GM21786 (cell line): Measurements from ENCODE around the gene EYS.
A peak's percentile ranks its signal among the peaks of the same experiment; 100 is the strongest.

ENCODE experiments used
- ATAC-seq: cut with Tn5 transposase; IDR thresholded peaks from one replicate; pipeline ENCODE4 v1.9.1; 2021; ENCODE audit not compliant: unreplicated experiment

EYS gene

GRCh38 chr6:63713332-63713731, 1993.7 kb downstream of the EYS start:
- ATAC-seq: no peak

DNA sequence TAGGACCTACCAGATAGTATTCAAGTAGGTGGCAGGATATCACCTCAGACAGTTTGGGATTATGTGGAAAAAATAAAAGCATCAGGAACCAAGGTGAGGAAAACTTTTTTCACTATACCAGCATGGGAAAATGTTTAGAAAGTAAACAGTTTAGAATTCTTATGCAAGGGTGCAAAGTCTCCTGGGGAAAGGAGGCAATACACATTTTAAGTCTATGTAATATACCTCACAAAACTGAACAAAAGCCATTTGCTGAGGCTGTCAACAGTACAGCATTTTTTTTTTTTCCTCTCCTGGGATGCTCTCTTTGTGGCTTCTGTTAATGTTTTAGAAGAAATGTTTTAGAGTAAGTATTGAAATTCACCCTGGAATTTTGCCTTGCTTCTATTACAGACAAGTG, 1997.9 kb downstream of the EYS start:
- ATAC-seq: no peak

DNA sequence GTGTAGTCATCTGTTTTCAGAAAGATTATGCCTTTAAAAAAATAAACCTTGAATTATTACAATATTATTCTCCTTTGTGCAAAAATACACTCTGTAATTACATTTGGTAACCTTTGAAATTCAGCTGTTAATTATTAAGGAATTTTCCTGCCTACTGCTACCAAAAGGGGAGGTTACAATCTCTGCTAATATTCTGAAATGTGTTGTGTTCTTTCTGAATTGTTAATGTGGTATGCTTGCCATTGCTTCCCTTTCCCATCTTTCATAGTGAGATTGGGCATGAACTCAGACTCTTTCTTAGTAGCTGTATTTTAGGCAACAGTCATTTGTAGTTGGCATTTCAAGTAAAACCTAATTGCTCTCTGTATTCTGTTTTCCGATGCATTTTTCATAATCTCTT, 1998.4 kb downstream of the EYS start:
- no peak for ATAC-seq

DNA sequence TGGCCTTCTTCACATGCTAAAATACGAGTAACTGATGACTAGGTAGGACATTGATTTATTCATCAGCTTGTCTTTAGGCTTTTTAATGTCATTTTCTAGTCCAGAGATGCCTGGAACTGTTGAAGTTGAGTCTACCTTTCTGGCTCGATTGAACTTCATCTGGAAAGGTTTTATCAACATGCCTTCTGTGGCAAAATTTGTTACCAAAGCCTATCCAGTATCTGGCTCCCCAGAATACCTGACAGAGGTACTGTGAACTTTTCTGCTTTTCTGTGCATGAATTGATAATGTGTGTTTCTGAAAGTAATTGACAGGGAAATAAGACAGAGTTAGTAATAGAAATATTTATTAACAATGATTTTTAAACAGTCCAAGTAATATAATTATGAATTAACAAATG, 2000.4 kb downstream of the EYS start:
- ATAC-seq: no peak

DNA sequence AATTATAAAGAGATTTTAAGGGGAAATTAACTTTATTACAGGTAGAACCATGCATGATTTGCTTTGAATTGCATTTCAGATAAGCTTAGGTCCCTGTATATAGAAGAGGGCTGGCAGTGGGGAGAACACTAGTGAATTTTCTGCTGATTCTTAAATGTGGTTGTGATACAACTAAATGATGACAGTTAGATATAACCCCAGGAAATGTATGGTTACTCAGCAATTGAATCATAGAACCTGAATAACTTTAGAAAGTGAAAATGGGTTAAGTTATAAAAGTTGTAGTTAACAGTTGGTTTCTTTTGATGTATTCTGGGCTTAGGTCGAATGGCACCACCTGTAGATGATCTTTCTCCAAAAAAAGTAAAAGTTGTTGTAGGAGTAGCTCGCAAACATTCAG, 2001.3 kb downstream of the EYS start:
- ATAC-seq: no peak

DNA sequence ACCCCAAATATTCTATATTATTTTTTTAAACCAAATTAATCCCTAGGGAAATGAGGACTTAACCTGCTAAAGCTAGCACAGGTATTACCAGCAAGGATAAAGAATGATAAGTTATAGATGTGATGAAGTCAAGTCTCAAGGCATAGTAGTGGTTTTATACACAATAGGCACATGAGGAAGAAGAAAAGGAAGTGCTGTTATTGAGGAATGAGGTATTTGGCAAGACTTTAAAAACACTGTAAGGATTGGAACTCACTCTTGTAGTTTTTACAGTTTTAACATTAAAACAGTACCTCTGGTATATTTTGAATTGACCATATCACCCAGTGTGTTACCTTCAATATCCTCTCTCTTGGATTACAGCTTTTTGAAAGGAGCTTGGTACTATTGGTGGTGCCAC, 2016.8 kb downstream of the EYS start:
- no peak for ATAC-seq

- ATAC-seq: no peak
Observed at GRCh38 chr6:63689421-63689820, 2017.6 kb downstream of the EYS start.

DNA sequence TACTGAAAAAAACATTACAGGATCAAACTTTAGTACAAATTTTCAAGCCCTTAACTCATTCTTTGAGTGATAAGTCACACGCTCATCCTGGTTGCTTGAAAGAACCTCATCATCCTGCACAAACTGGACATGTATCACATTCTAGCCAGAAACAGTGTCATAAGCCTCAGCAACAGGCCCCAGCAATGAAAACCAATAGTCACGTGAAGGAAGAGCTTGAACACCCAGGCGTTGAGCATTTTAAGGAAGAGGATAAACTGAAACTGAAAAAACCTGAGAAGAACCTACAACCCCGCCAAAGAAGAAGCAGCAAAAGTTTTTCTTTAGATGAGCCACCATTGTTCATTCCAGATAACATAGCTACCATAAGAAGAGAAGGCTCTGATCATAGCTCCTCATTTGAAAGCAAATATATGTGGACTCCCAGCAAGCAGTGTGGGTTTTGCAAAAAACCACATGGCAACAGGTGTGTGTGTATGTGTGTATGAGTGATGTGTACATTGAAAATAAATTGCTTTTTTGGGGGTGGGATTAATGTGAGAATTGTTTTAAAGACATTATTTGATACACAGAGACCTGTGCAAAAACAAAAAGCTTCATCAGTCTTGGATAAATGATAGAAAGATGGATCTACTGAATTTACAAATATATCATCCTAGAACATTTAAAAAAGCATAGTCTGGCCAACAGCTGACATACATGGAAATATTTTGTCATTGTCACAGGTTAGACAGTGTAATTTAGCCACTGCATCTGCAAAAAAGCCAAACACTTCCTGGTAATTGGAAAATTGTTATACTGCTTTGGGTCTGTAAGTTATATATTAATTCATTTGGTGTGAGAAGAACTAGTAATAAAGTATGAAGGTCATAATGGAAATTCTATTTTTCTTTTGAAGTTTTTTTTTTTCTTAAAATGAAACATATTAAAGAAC, 2021.3 kb downstream of the EYS start:
- peak; percentile 90 for ATAC-seq

DNA sequence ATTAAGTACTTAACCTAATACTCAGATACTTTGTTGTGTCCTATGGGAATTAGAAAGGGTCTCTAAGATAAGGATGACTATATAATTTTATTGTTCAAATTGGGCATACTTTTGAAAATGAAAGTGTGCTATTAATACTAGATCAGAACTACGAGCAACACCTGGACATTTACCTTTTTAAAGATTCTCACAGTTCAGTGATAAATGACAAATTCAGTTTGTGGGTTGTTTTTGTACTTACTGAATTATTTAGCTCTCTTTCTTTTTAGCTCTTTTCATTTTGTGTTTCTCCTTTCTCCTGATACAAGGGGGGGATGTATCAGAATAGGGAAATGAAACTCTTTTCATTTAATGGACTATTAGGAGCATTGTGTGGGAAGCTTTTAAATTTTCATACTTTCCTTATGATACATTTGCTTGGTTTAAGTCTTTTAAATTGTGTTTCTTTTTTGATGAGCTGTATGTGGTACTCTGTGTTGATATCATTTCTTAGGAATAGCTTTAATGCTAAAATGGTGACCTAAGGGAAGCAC, 2023.9 kb downstream of the EYS start:
- no peak for ATAC-seq

DNA sequence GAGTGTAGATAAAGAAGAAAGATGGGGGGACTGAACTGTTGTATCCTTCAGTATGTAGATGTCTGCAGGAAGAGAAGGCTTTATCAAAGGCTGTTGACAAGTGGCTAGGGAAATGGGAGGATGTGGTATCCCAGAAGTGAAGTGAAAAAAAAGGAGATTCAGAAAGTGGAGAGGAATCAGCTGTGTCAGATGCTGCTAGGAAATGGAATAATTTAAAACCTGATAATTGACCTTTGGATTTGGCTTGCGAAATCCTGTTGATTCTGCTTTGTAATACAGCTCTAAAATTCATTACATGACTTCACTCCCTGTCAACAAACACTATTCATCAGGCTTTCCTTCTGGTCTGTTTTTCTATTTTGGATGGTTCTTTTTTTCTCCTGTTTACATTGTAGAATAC, 2029.7 kb downstream of the EYS start:
- ATAC-seq: no peak

DNA sequence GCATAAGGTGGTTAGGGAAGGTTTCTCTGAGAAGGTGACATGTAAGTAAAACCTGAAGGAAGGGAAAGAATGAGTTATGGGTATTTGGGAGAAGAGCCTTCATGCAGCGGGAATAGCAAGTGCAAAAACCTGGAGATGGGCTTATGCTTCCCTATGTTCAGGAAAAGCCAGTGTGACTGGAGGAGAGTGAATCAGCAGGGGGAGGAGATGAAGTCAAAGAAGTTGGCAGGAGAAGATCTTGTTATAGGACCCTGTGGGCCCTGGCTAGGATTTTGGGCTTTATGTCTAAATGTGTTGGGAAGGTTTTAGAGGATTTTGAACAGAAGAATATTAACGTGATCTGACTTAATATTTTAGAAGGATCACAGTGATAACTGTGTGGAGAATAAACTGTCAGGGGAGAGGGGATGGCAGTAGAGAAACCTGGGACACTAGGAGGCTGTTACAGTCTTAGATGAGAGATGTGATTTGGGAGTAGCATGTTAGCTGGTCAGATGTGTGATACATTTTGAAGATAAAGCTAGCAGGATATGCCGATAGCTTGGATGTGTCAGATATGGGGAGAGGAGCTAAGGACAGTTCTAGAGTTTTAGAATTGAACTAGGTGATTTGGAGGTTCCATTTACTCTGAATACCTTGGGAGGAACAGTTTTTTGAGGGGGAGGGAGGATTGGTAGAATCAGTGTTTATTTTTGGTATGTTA, 2030.5 kb downstream of the EYS start:
- ATAC-seq: no peak

DNA sequence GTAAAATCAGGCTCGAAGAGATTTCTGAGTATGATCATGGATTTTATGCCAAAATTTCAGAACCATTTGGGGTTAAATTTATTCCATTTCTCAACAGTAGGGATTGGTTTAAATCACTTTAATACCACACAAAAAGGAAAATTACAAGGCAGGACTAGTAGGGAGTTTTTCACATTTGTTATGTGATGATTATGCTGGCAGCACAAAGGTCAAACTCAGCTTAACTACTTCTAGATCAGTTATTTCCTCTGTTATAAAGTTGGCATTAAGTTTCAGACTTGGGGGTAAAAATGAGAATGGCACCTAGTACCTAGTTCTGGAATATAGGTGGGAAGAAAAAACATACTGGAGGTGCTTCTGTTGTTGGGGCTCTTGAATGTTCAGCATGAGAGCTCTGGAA, 2031.9 kb downstream of the EYS start:
- no peak for ATAC-seq

DNA sequence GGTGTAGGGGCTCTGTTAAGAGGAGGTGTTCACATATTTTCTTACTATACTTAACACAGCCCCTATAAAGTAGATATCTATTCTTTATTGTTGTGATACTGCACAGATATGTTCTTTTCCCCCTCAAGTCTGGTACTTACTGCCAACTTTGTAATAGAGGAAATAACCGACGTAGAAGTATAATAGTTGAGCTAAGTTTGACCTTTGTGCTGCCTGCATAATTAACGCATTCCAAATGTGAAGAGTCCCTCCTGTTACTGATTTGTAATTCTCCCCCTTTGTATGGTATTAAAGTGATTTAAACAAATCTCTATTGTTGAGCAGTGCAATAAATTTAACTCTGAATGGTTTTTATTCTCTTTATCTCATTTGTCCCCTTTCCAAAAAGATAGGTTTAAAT, 2032.4 kb downstream of the EYS start:
- ATAC-seq: no peak

DNA sequence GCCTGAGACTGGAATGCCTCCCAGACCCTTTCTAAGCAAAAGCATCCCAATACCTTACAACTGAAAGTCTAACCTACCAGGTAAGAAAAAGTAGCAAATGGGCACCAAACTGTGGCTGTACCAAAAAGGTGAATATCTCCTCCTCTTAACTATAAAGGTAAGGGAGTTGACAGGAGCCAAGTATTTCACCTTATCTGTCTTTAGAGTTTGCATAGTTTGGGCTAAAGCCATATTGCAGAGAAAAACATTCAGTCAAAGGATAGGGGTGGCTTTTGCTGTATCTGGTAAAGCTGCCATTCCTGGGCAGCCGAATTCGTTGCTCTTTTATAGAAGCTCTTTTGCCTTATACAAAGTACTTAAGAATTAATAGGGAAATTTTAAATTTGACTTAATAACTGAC, 2033.3 kb downstream of the EYS start:
- ATAC-seq: no peak

GRCh38 chr6:63672582-63673129, 2034.4 kb downstream of the EYS start:
- ATAC-seq: no peak

GRCh38 chr6:63671098-63671754, 2035.8 kb downstream of the EYS start:
- no peak for ATAC-seq
